K562 (cell line): ENCODE data around the gene DUOX2. TPM values are rescaled to one million over a fixed set of nuclear protein-coding genes. Genes with fewer than 3 reads are reported as not detected.
"Not testable (repeated sequence)": the region's sequence is repeated elsewhere in the genome, so short reads cannot be mapped to it uniquely, and the experiment has no call there.

ENCODE experiments used
- ATAC-seq: fragments of 200-7000 bp; cut with Tn5 transposase; 3 replicates; pipeline ENCODE4 v1.9.1; 2020; ENCODE audit warnings: moderate library complexity
- BruUV-seq: library from RNA; stranded (reverse); fragments of 400-500 nt; replicated peaks from 2 replicates; lab custom pipeline; 2021; lab: Mats Ljungman, UMichigan
- CTCF ChIA-PET: fragments of 300-600 bp; formaldehyde crosslinking; extraction: SDS; loops from one replicate; lab custom pipeline; 2021; ENCODE audit warnings: low intra/inter-chr PET ratio; lab: Yijun Ruan, JAX
- POLR2A ChIA-PET: fragments of 300-600, 350-650 bp; sonication (Branson Sonifier 250); formaldehyde crosslinking; extraction: SDS; loops from one replicate; lab custom pipeline; 2021; ENCODE audit warnings: antibody characterized with exemption, inconsistent platforms; lab: Yijun Ruan, JAX
- DNase-seq, 4 experiments: peaks; one replicate each; pipeline versions ENCODE4 v3.0.0 to v3.0.0-alpha.2; 2011 to 2018; ENCODE audit warnings: low spot score in 3 of 4, mixed read lengths in 3 of 4; ENCODE audit errors: extremely low read depth in 1 of 4
- FAIRE-seq: peaks from 2 replicates; lab custom pipeline; 2011; peaks lifted over from hg19 to GRCh38; lab: Jason Lieb, UNC
- H2AFZ ChIP-seq: 2 replicates; pipeline ENCODE4 v1.6.0; 2011; ENCODE audit warnings: low read depth, low read length, control low read depth, inconsistent platforms
- H3K27ac ChIP-seq: fragments of 200-600 bp; 3 replicates; pipeline ENCODE4 v1.8.0; 2011; ENCODE audit warnings: low read depth, mild to moderate bottlenecking, control low read depth, inconsistent platforms, low read length, moderate library complexity, mixed read lengths; ENCODE audit errors: extremely low read depth
- H3K27me3 ChIP-seq, 2 experiments: fragments of 300-600 bp in 1 of 2; 2 replicates in 1 of 2; 3 replicates in 1 of 2; pipeline versions ENCODE4 v1.6.0 to v1.8.0; 2011; ENCODE audit warnings: inconsistent platforms in 2 of 2, low read length in 2 of 2, mild to moderate bottlenecking in 1 of 2, mixed read lengths in 1 of 2, moderate library complexity in 1 of 2; ENCODE audit not compliant: control insufficient read depth in 2 of 2, insufficient read depth in 2 of 2
- H3K36me3 ChIP-seq: fragments of 300-600 bp; 3 replicates; pipeline ENCODE4 v1.8.0; 2011; ENCODE audit warnings: mild to moderate bottlenecking, low read length, inconsistent platforms; ENCODE audit not compliant: control insufficient read depth, insufficient read depth
- H3K4me1 ChIP-seq, 2 experiments: fragments of 200-600 bp in 1 of 2; replicated peaks in 1 of 2; 2 replicates in 1 of 2; 3 replicates in 1 of 2; pipeline versions ENCODE4 v1.5.1 to v1.8.0; 2011; ENCODE audit warnings: inconsistent platforms in 2 of 2, low read length in 2 of 2, mild to moderate bottlenecking in 1 of 2, mixed read lengths in 1 of 2, moderate library complexity in 1 of 2; ENCODE audit not compliant: control insufficient read depth in 2 of 2, insufficient read depth in 2 of 2
- H3K4me2 ChIP-seq: 2 replicates; pipeline ENCODE4 v1.6.1; 2011; ENCODE audit warnings: low read length, control low read depth, inconsistent platforms, mixed read lengths; ENCODE audit not compliant: insufficient read depth
- H3K4me3 ChIP-seq: fragments of 200-600 bp; sonication (generic), shearing (Covaris generic); 2 replicates; pipeline ENCODE4 v1.5.1; 2016; ENCODE audit warnings: control low read depth, inconsistent platforms
- H3K79me2 ChIP-seq: fragments of 200-600 bp; 3 replicates; pipeline ENCODE4 v1.8.0; 2011; ENCODE audit warnings: low read length, inconsistent platforms; ENCODE audit not compliant: control insufficient read depth, insufficient read depth
- H3K9ac ChIP-seq, 2 experiments: 2 replicates each; pipeline versions ENCODE4 v1.6.0 to v1.6.1; 2011; ENCODE audit warnings: low read depth in 2 of 2, low read length in 2 of 2, control low read depth in 1 of 2, inconsistent platforms in 1 of 2, mild to moderate bottlenecking in 1 of 2, mixed read lengths in 1 of 2; ENCODE audit not compliant: insufficient read depth in 1 of 2
- H3K9me1 ChIP-seq: one replicate; pipeline ENCODE4 v1.6.0; 2011; ENCODE audit warnings: inconsistent platforms, mild to moderate bottlenecking, low read length, moderate library complexity; ENCODE audit not compliant: control insufficient read depth, insufficient read depth
- H3K9me3 ChIP-seq: replicated peaks from 2 replicates; pipeline ENCODE4 v1.5.1; 2011; ENCODE audit warnings: low read depth, low read length, inconsistent platforms; ENCODE audit not compliant: control insufficient read depth, insufficient read depth
- H4K20me1 ChIP-seq: replicated peaks from 2 replicates; pipeline ENCODE4 v1.6.1; 2011; ENCODE audit warnings: low read length, inconsistent platforms, mixed read lengths; ENCODE audit not compliant: control insufficient read depth, insufficient read depth
- CREM ChIP-seq: IDR thresholded peaks from 2 replicates; pipeline ENCODE4 v1.6.1; 2014; ENCODE audit warnings: antibody characterized with exemption, low read depth
- E2F6 ChIP-seq, 2 experiments: IDR thresholded peaks; 2 replicates each; pipeline ENCODE4 v1.6.1; 2011; ENCODE audit warnings: borderline replicate concordance in 1 of 2, control low read depth in 1 of 2, low read depth in 1 of 2, low read length in 1 of 2, mild to moderate bottlenecking in 1 of 2, mixed read lengths in 1 of 2, moderate library complexity in 1 of 2; ENCODE audit not compliant: insufficient read depth in 1 of 2, insufficient read length in 1 of 2, poor library complexity in 1 of 2, severe bottlenecking in 1 of 2; ENCODE audit errors: extremely low read depth in 1 of 2
- NFE2L1 ChIP-seq: fragments of 450-650 bp; IDR thresholded peaks from 2 replicates; pipeline ENCODE4 v1.6.1; 2016; ENCODE audit warnings: missing genetic modification characterization, low read depth, mild to moderate bottlenecking, missing compliant biosample characterization, moderate library complexity, borderline replicate concordance
- NR0B1 ChIP-seq: fragments of 450-650 bp; IDR thresholded peaks from one replicate; pipeline ENCODE4 v1.6.1; 2018; ENCODE audit warnings: mild to moderate bottlenecking, moderate library complexity; ENCODE audit not compliant: partially characterized antibody
- RCOR1 ChIP-seq, 2 experiments: IDR thresholded peaks; 2 replicates each; pipeline ENCODE4 v1.6.1; 2012; ENCODE audit warnings: low read depth in 2 of 2, low read length in 2 of 2, borderline replicate concordance in 1 of 2, improper control_type of control experiment in 1 of 2
- TEAD2 ChIP-seq: fragments of 450-650 bp; IDR thresholded peaks from 2 replicates; pipeline ENCODE4 v1.6.1; 2016; ENCODE audit warnings: missing genetic modification characterization, control low read depth, missing compliant biosample characterization
- XRCC5 ChIP-seq: fragments of 200-400 bp; formaldehyde crosslinking; IDR thresholded peaks from 2 replicates; pipeline ENCODE4 v1.6.1; 2017; ENCODE audit warnings: low read depth, mild to moderate bottlenecking, low read length
- ZNF124 ChIP-seq: sonication (generic); formaldehyde crosslinking; IDR thresholded peaks from 2 replicates; pipeline ENCODE4 v1.8.1; 2022; ENCODE audit warnings: missing genetic modification reagents
- ZNF354B ChIP-seq: fragments of 250-450 bp; sonication (Bioruptor Pico); IDR thresholded peaks from 2 replicates; pipeline ENCODE4 v1.4.0; 2020
- ZNF740 ChIP-seq, 3 experiments: fragments of 200-800 bp in 1 of 3; sonication (Bioruptor generic) in 1 of 3; sonication (generic) in 1 of 3; formaldehyde crosslinking in 1 of 3; IDR thresholded peaks; 2 replicates each; pipeline versions ENCODE4 v1.6.1 to v1.8.0; 2016 to 2022; ENCODE audit warnings: mild to moderate bottlenecking in 2 of 3, missing compliant biosample characterization in 2 of 3, missing genetic modification characterization in 2 of 3, missing genetic modification reagents in 1 of 3
- WGBS: fragments of 100-300 bp; shearing (Covaris generic); methylation state at CpG from one replicate; pipeline ENCODE4 v1.1.6; 2016; ENCODE audit warnings: low coverage, mixed read lengths; ENCODE audit not compliant: insufficient coverage; ENCODE audit errors: missing lambda C conversion rate; 5-methylcytosine and 5-hydroxymethylcytosine counted together
- in situ Hi-C: fragments of 300-500 bp; cut with MboI; formaldehyde crosslinking; loops from 4 replicates; pipeline ENCODE4 v1.15.0; 2018; ENCODE audit warnings: inconsistent platforms, mixed read lengths
- intact Hi-C: fragments of 100-400 bp; cut with micrococcal nuclease; formaldehyde crosslinking; loops from 2 replicates; pipeline ENCODE4 v1.14.2; 2022
- polyA plus RNA-seq, 8 experiments: library from polyadenylated mRNA; depleted of rRNA in 4 of 8; stranded (reverse) in 5 of 8; unstranded in 3 of 8; fragments of >200 nt; fragmentation: Nextera tagmentation in 2 of 8; fragmentation: Illumina TruSeq in 1 of 8; extraction: Ambion mirVana in 2 of 8; extraction: Trizol in 1 of 8; gene quantifications; 2 replicates each; pipeline versions ENCODE4 v1.2.1 to v1.2.3, GENCODE V29; 2011 to 2014; ENCODE audit warnings: inconsistent platforms in 1 of 8, missing spikeins in 1 of 8
- total RNA-seq, 7 experiments: library from RNA; depleted of rRNA in 6 of 7; stranded (reverse); fragments of >200 nt in 6 of 7; fragmentation: Illumina TruSeq in 2 of 7; extraction: Trizol in 2 of 7; gene quantifications; 2 replicates each; pipeline versions ENCODE4 v1.2.1 to v1.2.3, GENCODE V29; 2011 to 2021; ENCODE audit warnings: low replicate concordance in 1 of 7

DUOX2 gene
- total and polyA plus RNA-seq, 9 of the 15 experiments (the other 6 are each of a cell fraction or from before 2014, with no cell fraction given): 0.01 to 0.03 (median 0.02) TPM; not detected in 6

GRCh38 chr15:45069942-45070360, 44.0 kb downstream of the DUOX2 start:
- ATAC-seq, FAIRE-seq, H2AFZ ChIP-seq, H3K9ac ChIP-seq, H3K27ac ChIP-seq, H3K79me2 ChIP-seq, BruUV-seq, POLR2A ChIA-PET, H3K27me3 ChIP-seq, intact Hi-C loops, H4K20me1 ChIP-seq, H3K9me3 ChIP-seq, H3K9me1 ChIP-seq, CTCF ChIA-PET, DNase-seq, H3K4me3 ChIP-seq, in situ Hi-C loops, H3K4me1 ChIP-seq, H3K4me2 ChIP-seq: not testable (repeated sequence)
- WGBS: 85% methylated on average over 2 of the region's 6 CpGs
- peaks cover 14% of the 10 kb centered on the region; the same call in 1 of the 3 replicates for H3K36me3 ChIP-seq

- Histone ChIP-seq H3K9ac (no peak overlapping the region), H3K27me3 (no peaks in the 10 kb centered on the region), H3K4me2 (no peak overlapping the region), H2AFZ (no peak overlapping the region), H3K36me3 (peaks cover 10% of the 10 kb centered on the region; the same call in 1 of the 3 replicates), H3K9me3 (no peaks in the 10 kb centered on the region), H3K4me3 (no peak overlapping the region), H4K20me1 (no peaks in the 10 kb centered on the region), H3K79me2 (no peaks in the 10 kb centered on the region), H3K9me1 (no peaks in the 10 kb centered on the region), H3K27ac (no peak overlapping the region), H3K4me1 (peaks cover 0 to 1% of the 10 kb centered on the region in 2 experiments; a peak in 3 of 5 replicates)
- ChIA-PET POLR2A (no interaction called here), CTCF (no interaction called here)
- in situ Hi-C loops (loop anchor here (5.0 kb wide), 1 partner anchor 227 kb away; no protein-coding TSS in a partner anchor), intact Hi-C loops (no loop called here)
- BruUV-seq: no TSS peak
- ATAC-seq (no peak), FAIRE-seq (no peak), DNase-seq (no peak)
- 74% methylated on average over 4 of the region's 4 CpGs for WGBS
- TF ChIP-seq ZNF740 (CRISPR knock-in tag; IDR thresholded peaks at IDR 0.05) (no peak), ZNF740 (tag; IDR thresholded peaks at IDR 0.05) (no peak), NR0B1 (no peak), TEAD2 (tag) (no peak), CREM (no peak), NFE2L1 (tag) (no peak), RCOR1 (IDR thresholded peaks at IDR 0.05; ENCODE audit: borderline replicate concordance in 1 of 2, low read depth in 2 of 2, low read length in 2 of 2) (no peak), ZNF124 (CRISPR knock-in tag) (no peak), XRCC5 (no peak), ZNF354B (CRISPR knock-in tag) (no peak), E2F6 (IDR thresholded peaks at IDR 0.05; ENCODE audit: borderline replicate concordance in 1 of 2, extremely low read depth in 1 of 2, insufficient read depth in 1 of 2, insufficient read length in 1 of 2, low read depth in 1 of 2, low read length in 1 of 2, poor library complexity in 1 of 2, severe bottlenecking in 1 of 2) (no peak)
Measured at GRCh38 chr15:45064386-45064785, 49.6 kb downstream of the DUOX2 start.
